ENCODE data around the gene TSPAN9. TPM values are rescaled to one million over a fixed set of nuclear protein-coding genes. Genes with fewer than 3 reads are reported as not detected.

Gene TSPAN9
- total RNA-seq, 1 experiment from 2014 or later: 35.5 TPM

DNA sequence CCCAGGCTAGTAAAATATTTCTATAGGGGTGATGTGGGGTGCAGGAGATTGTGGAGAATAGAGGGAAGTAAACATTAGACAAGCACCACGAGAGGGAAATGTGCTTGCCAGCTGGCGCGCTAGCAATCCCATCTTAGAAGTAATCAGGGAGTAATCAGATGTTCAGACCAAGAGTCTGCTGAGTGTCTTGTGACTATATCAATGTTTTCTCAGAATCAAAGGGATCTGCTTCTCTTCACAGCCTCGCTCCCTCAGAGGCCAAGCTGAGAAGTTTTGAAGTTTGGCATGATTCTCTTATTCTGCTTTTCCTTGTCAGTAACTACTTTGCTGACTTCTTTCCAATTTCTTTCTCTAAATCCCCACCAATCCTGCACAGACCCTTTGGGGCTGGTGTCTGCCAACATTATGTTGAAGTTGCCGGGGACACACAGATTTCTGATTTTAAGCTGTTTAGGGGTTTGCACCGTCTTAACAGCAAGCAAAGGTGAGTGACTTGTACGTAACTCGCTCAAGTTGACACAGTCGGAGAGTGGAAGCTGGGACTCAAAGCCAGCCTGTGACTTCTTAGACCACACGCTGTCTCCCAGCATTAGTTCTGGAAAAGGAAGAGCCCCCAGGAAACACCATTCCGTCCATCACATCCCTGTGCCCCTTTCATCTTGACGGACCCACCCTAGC is 22.0 kb upstream of the TSPAN9 start:
- intact Hi-C loops (cut with micrococcal nuclease; ENCODE audit: unreplicated experiment): no loop called here
- H3K36me3 ChIP-seq (ENCODE audit: insufficient read depth, low read length, poor library complexity, severe bottlenecking): no peaks in the 10 kb centered on the region
- no peaks in the 10 kb centered on the region for H3K4me1 ChIP-seq (ENCODE audit: insufficient read depth, low read length, poor library complexity, severe bottlenecking)
- CTCF ChIA-PET: no interaction called here
- no peak for DNase-seq (ENCODE audit: low spot score)
- H3K27ac ChIP-seq (ENCODE audit: low read depth, low read length, poor library complexity, severe bottlenecking): no peak overlapping the region
- POLR2A ChIA-PET (ENCODE audit: low non-redundant PET): no interaction called here
- no peak for TF ChIP-seq EZH2 (IDR thresholded peaks at IDR 0.05; ENCODE audit: borderline replicate concordance, low read depth, low read length, poor library complexity, severe bottlenecking)
- TF ChIP-seq, protein P1, sequence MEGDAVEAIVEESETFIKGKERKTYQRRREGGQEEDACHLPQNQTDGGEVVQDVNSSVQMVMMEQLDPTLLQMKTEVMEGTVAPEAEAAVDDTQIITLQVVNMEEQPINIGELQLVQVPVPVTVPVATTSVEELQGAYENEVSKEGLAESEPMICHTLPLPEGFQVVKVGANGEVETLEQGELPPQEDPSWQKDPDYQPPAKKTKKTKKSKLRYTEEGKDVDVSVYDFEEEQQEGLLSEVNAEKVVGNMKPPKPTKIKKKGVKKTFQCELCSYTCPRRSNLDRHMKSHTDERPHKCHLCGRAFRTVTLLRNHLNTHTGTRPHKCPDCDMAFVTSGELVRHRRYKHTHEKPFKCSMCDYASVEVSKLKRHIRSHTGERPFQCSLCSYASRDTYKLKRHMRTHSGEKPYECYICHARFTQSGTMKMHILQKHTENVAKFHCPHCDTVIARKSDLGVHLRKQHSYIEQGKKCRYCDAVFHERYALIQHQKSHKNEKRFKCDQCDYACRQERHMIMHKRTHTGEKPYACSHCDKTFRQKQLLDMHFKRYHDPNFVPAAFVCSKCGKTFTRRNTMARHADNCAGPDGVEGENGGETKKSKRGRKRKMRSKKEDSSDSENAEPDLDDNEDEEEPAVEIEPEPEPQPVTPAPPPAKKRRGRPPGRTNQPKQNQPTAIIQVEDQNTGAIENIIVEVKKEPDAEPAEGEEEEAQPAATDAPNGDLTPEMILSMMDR (conservative IDR thresholded peaks at IDR 0.05; ENCODE audit: low read depth, low read length): no peak
- H3K27me3 ChIP-seq (replicated peaks; ENCODE audit: insufficient read depth, low read depth, low read length, poor library complexity): no peaks in the 10 kb centered on the region
- no peak overlapping the region for H3K4me3 ChIP-seq (ENCODE audit: low read depth, low read length, poor library complexity, severe bottlenecking)
- H3K9me3 ChIP-seq (ENCODE audit: low read depth, low read length, poor library complexity, severe bottlenecking): no peaks in the 10 kb centered on the region
- no TSS peak for BruUV-seq (replicated peaks)

DNA sequence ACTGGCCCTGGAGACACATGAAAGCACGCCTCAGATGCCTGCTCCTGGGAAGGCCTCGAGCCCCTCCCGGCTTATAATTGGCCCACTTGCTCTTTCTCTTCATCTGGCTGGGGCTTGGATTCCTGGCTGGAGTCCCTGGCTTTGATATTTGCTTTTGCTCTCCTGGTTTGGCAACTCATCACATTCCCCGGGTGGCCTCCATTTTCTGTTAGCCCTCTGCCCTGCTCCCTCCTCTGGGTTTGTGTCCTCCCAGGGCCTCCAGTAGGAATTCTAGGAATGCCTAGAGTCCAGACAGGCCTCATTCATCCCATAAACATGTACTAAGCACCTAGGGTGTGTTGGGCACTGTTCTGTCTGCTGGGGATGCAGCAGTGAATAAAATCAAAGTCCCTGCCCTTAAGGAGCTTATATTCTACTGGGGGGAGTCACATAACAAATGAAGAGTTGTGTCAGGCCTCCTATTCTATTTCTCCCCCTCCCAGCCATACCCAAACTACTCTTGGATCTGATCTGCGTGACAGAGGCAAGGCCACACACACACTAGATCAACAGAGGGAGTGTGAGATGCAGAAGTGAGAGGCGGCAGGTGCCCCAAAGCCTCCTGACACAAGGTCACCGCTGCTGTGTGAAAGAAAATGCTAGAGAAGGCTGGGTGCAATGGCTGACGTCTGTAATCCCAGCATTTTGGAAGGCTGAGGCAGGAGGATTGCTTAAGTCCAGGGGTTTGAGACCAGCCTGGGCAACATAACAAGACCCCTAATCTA is 21.3 kb upstream of the TSPAN9 start:
- no peak for DNase-seq (ENCODE audit: low spot score)
- BruUV-seq (replicated peaks): no TSS peak
- POLR2A ChIA-PET (ENCODE audit: low non-redundant PET): no interaction called here

DNA sequence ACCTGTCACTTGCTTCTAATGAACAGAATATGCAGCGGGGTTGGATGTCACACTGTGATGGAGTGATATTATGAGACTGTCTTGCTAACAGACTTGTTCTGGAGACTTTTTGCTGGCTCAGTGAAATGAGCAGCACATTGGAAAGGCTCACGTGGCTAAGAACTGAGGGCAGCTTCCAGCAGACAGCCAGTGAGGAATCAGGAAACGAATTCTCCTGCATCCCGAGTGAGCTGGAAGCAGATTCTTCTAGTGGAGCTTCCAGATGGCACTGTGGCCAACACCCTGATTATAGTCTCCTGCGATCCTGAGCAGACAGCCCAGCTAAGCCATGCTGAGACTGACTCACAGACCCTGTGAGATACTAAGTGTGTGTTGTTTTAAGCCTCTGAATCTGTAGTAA is 16.1 kb upstream of the TSPAN9 start:
- Histone ChIP-seq H3K27ac (ENCODE audit: low read depth, low read length, poor library complexity, severe bottlenecking) (no peak overlapping the region), H3K4me3 (ENCODE audit: low read depth, low read length, poor library complexity, severe bottlenecking) (no peak overlapping the region), H3K27me3 (replicated peaks; ENCODE audit: insufficient read depth, low read depth, low read length, poor library complexity) (no peaks in the 10 kb centered on the region), H3K9me3 (ENCODE audit: low read depth, low read length, poor library complexity, severe bottlenecking) (peaks cover 4% of the 10 kb centered on the region), H3K4me1 (ENCODE audit: insufficient read depth, low read length, poor library complexity, severe bottlenecking) (no peaks in the 10 kb centered on the region), H3K36me3 (ENCODE audit: insufficient read depth, low read length, poor library complexity, severe bottlenecking) (no peaks in the 10 kb centered on the region)
- CTCF ChIA-PET: no interaction called here
- DNase-seq (ENCODE audit: low spot score): no peak
- no peak for TF ChIP-seq EZH2 (IDR thresholded peaks at IDR 0.05; ENCODE audit: borderline replicate concordance, low read depth, low read length, poor library complexity, severe bottlenecking)
- TF ChIP-seq, protein P1 (conservative IDR thresholded peaks at IDR 0.05; ENCODE audit: low read depth, low read length): no peak
- intact Hi-C loops (cut with micrococcal nuclease; ENCODE audit: unreplicated experiment): no loop called here
- POLR2A ChIA-PET (ENCODE audit: low non-redundant PET): no interaction called here
- no TSS peak for BruUV-seq (replicated peaks)

More for the DNA sequence above, 21.3 kb upstream of the TSPAN9 start:
- CTCF ChIA-PET: no interaction called here
- Histone ChIP-seq H3K4me3 (ENCODE audit: low read depth, low read length, poor library complexity, severe bottlenecking) (no peak overlapping the region), H3K36me3 (ENCODE audit: insufficient read depth, low read length, poor library complexity, severe bottlenecking) (no peaks in the 10 kb centered on the region), H3K27me3 (replicated peaks; ENCODE audit: insufficient read depth, low read depth, low read length, poor library complexity) (no peaks in the 10 kb centered on the region), H3K27ac (ENCODE audit: low read depth, low read length, poor library complexity, severe bottlenecking) (no peak overlapping the region), H3K4me1 (ENCODE audit: insufficient read depth, low read length, poor library complexity, severe bottlenecking) (no peaks in the 10 kb centered on the region), H3K9me3 (ENCODE audit: low read depth, low read length, poor library complexity, severe bottlenecking) (no peaks in the 10 kb centered on the region)
- intact Hi-C loops (cut with micrococcal nuclease; ENCODE audit: unreplicated experiment): no loop called here
- TF ChIP-seq EZH2 (IDR thresholded peaks at IDR 0.05; ENCODE audit: borderline replicate concordance, low read depth, low read length, poor library complexity, severe bottlenecking): no peak
- TF ChIP-seq, protein P1 (conservative IDR thresholded peaks at IDR 0.05; ENCODE audit: low read depth, low read length): no peak
